ENCODE data around the gene MEIS2. TPM values are rescaled to one million over a fixed set of nuclear protein-coding genes. Genes with fewer than 3 reads are reported as not detected.

MEIS2 gene
- total RNA-seq, 6 donors from 2014 or later, result 13.7 to 53.4 (median 21.4) TPM

DNA sequence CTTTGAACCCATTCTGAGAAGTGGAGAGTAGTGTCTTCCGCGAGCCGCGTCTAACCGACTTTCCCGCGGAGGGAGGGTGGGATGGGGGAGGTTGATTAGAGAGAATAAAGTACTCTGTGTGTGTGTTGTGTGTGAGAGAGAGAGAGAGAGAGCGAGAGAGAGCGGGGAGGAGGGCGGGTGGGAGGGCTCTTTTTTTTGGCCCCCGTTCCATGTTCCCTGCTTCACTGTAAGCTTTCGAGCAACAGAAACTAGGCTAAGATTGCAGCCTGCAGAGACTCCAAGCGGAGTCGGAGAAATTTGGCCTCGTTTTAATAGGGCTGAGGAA is 1.6 kb upstream of the MEIS2 start:
- peak overlapping the region; percentile 84 to 95 (median 92) for H3K27ac ChIP-seq
- no peaks in the 10 kb centered on the region for H3K9me3 ChIP-seq
- H3K4me3 ChIP-seq, result peak overlapping the region; percentile 61 to 88 (median 76)
- peaks cover 11 to 35% (median 17%) of the 10 kb centered on the region in 4 donors for H3K4me1 ChIP-seq
- H3K36me3 ChIP-seq, result no peaks in the 10 kb centered on the region
- DNase-seq (peak in 1 of 2 donors; percentile 21), ATAC-seq (ENCODE audit: low FRiP score in 2 of 2) (peak in 1 of 2 donors; percentile 11)
- peaks cover 0 to 19% (median 8%) of the 10 kb centered on the region in 4 donors for H3K27me3 ChIP-seq
- 2 to 4% methylated on average over 15 of the region's 15 CpGs for WGBS, 2 donors
- TF ChIP-seq CTCF (IDR thresholded peaks at IDR 0.05) (no peak), POLR2A (IDR thresholded peaks at IDR 0.05) (no peak), EP300 (IDR thresholded peaks at IDR 0.05) (no peak), POLR2AphosphoS5 (IDR thresholded peaks at IDR 0.05) (no peak)

DNA sequence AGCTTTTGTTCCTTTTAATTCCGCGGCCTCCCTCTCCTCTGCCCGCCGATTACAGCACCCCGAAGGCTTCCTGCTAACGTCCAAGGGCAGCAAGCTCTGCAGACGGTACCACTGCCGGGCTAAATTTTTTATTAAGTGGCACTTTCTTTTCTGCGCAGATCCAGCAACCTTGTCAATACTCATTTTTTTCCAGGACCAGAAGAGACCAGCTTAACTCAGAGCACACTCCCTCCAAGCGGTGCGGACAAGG is 542 bp upstream of the MEIS2 start:
- TF ChIP-seq CTCF (IDR thresholded peaks at IDR 0.05) (no peak), POLR2AphosphoS5 (IDR thresholded peaks at IDR 0.05) (no peak), POLR2A (IDR thresholded peaks at IDR 0.05) (no peak), EP300 (IDR thresholded peaks at IDR 0.05) (no peak)
- Histone ChIP-seq H3K27me3 (peaks cover 0 to 19% (median 5%) of the 10 kb centered on the region in 4 donors), H3K9me3 (no peaks in the 10 kb centered on the region), H3K4me1 (peaks cover 8 to 31% (median 16%) of the 10 kb centered on the region in 4 donors), H3K36me3 (no peaks in the 10 kb centered on the region), H3K27ac (peak overlapping the region; percentile 84 to 95 (median 92)), H3K4me3 (peak overlapping the region; percentile 61 to 88 (median 76))
- WGBS, 2 donors, result 1% methylated on average over 11 of the region's 11 CpGs
- peak; percentile 14 to 24 for ATAC-seq (ENCODE audit: low FRiP score in 2 of 2)
- peak in 1 of 2 donors; percentile 23 for DNase-seq

DNA sequence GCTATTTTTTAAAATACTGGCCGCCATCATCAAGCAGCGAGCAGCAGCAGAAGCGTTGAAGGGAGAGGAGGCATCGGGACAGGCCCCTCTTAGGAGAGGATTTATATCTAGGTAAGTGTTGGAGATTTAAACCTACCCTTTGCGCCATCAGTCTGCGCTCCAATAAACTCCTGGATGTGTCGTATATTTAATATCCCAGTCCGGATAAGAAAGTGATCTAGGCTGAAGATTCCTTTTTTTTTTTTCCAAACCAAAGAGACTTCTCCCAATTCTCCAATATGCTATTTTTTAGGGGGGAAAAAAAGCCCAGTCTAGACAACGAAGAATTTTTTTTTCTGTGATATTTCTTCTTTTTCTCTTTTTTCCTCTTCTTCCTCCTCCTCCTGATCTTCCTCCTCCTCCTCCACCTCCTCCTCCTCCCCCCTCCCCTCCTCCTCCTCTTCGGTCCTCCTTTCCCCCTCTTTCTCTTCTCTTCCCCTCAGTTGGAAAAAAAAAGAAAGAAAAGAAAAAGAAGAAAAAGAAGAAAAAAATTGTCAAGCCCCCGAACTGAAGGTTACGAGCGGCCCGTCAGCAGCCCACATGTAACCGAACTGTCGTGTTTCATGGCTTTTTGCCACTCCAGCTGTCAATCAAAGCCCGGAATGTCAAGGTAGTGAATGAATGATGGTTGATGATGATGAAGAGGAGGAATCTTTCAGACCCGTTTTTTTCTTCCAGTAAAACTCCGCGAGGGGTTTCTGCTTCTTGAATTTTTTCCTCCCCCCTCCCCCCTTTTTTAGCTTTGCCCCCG is 835 bp downstream of the MEIS2 start:
- TF ChIP-seq EP300 (IDR thresholded peaks at IDR 0.05), result no peak
- TF ChIP-seq POLR2AphosphoS5 (IDR thresholded peaks at IDR 0.05), result no peak
- no peak for TF ChIP-seq POLR2A (IDR thresholded peaks at IDR 0.05)
- no peak for TF ChIP-seq CTCF (IDR thresholded peaks at IDR 0.05)
- Histone ChIP-seq H3K36me3 (no peaks in the 10 kb centered on the region), H3K27me3 (peaks cover 0 to 19% (median 2%) of the 10 kb centered on the region in 4 donors), H3K4me1 (peaks cover 8 to 31% (median 16%) of the 10 kb centered on the region in 4 donors), H3K9me3 (no peaks in the 10 kb centered on the region), H3K27ac (peak overlapping the region; percentile 84 to 95 (median 92)), H3K4me3 (peak overlapping the region; percentile 61 to 88 (median 76))
- 2 to 3% methylated on average over 21 of the region's 21 CpGs for WGBS, 2 donors
- DNase-seq (no peak), ATAC-seq (ENCODE audit: low FRiP score in 2 of 2) (no peak)

- no peak for TF ChIP-seq EP300 (IDR thresholded peaks at IDR 0.05)
- no peak for TF ChIP-seq POLR2A (IDR thresholded peaks at IDR 0.05)
- no peak for TF ChIP-seq POLR2AphosphoS5 (IDR thresholded peaks at IDR 0.05)
- no peak for TF ChIP-seq CTCF (IDR thresholded peaks at IDR 0.05)
- H3K4me1 ChIP-seq, result peaks cover 8 to 38% (median 16%) of the 10 kb centered on the region in 4 donors
- WGBS, 2 donors, result 1% methylated on average over 42 to 68 of the region's 75 CpGs
- DNase-seq, result peak in 1 of 2 donors; percentile 89
- no peaks in the 10 kb centered on the region for H3K36me3 ChIP-seq
- no peaks in the 10 kb centered on the region for H3K9me3 ChIP-seq
- H3K27ac ChIP-seq, result peak overlapping the region; percentile 84 to 95 (median 92)
- no peak for ATAC-seq (ENCODE audit: low FRiP score in 2 of 2)
- peaks cover 0 to 19% (median 2%) of the 10 kb centered on the region in 4 donors for H3K27me3 ChIP-seq
- H3K4me3 ChIP-seq, result peak overlapping the region; percentile 61 to 88 (median 76)
Measured at GRCh38 chr15:37098468-37099318, 1.7 kb downstream of the MEIS2 start.
